ENCODE data around the gene ATAD1.

The ATAD1 gene

GRCh38 chr10:87861953-87862678 lies 44.1 kb upstream of the ATAD1 start:
- TF ChIP-seq CREB1 (IDR thresholded peaks at IDR 0.05; ENCODE audit: low read depth) = peak; percentile 30; the same call in 1 of the 2 replicates
- TF ChIP-seq, protein P1, sequence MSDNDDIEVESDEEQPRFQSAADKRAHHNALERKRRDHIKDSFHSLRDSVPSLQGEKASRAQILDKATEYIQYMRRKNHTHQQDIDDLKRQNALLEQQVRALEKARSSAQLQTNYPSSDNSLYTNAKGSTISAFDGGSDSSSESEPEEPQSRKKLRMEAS (IDR thresholded peaks at IDR 0.05) = peak; percentile 98
- TF ChIP-seq, protein P2, sequence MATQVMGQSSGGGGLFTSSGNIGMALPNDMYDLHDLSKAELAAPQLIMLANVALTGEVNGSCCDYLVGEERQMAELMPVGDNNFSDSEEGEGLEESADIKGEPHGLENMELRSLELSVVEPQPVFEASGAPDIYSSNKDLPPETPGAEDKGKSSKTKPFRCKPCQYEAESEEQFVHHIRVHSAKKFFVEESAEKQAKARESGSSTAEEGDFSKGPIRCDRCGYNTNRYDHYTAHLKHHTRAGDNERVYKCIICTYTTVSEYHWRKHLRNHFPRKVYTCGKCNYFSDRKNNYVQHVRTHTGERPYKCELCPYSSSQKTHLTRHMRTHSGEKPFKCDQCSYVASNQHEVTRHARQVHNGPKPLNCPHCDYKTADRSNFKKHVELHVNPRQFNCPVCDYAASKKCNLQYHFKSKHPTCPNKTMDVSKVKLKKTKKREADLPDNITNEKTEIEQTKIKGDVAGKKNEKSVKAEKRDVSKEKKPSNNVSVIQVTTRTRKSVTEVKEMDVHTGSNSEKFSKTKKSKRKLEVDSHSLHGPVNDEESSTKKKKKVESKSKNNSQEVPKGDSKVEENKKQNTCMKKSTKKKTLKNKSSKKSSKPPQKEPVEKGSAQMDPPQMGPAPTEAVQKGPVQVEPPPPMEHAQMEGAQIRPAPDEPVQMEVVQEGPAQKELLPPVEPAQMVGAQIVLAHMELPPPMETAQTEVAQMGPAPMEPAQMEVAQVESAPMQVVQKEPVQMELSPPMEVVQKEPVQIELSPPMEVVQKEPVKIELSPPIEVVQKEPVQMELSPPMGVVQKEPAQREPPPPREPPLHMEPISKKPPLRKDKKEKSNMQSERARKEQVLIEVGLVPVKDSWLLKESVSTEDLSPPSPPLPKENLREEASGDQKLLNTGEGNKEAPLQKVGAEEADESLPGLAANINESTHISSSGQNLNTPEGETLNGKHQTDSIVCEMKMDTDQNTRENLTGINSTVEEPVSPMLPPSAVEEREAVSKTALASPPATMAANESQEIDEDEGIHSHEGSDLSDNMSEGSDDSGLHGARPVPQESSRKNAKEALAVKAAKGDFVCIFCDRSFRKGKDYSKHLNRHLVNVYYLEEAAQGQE (IDR thresholded peaks at IDR 0.05; ENCODE audit: low read depth) = peak; percentile 37; the same call in 1 of the 2 replicates
- peak; percentile 52 for TF ChIP-seq EP300 (IDR thresholded peaks at IDR 0.05; ENCODE audit: borderline replicate concordance)
- TF ChIP-seq TEAD4 (IDR thresholded peaks at IDR 0.05) = no peak
- TF ChIP-seq FOXM1 (IDR thresholded peaks at IDR 0.05; ENCODE audit: borderline replicate concordance, low read depth) = peak; percentile 42; the same call in 1 of the 2 replicates
- peak; percentile 97 for TF ChIP-seq ZBTB7A (IDR thresholded peaks at IDR 0.05; ENCODE audit: low read depth)
- peak; percentile 78; the same call in 1 of the 2 replicates for TF ChIP-seq TCF12 (IDR thresholded peaks at IDR 0.05; ENCODE audit: low read depth)
- peak; percentile 97 for TF ChIP-seq TAF1 (IDR thresholded peaks at IDR 0.05; ENCODE audit: low read depth)
- peak; percentile 70 for TF ChIP-seq NFIC (IDR thresholded peaks at IDR 0.05)
- no peak for TF ChIP-seq CEBPB (IDR thresholded peaks at IDR 0.05)
- peak; percentile 85 for TF ChIP-seq YY1 (IDR thresholded peaks at IDR 0.05; ENCODE audit: low read depth)
- peak; percentile 20; the same call in 1 of the 2 replicates for TF ChIP-seq RAD21 (IDR thresholded peaks at IDR 0.05; ENCODE audit: low read depth)
- peak; percentile 64 for TF ChIP-seq EGR1 (IDR thresholded peaks at IDR 0.05)
- TF ChIP-seq, protein P3, sequence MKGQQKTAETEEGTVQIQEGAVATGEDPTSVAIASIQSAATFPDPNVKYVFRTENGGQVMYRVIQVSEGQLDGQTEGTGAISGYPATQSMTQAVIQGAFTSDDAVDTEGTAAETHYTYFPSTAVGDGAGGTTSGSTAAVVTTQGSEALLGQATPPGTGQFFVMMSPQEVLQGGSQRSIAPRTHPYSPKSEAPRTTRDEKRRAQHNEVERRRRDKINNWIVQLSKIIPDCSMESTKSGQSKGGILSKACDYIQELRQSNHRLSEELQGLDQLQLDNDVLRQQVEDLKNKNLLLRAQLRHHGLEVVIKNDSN (IDR thresholded peaks at IDR 0.05) = peak; percentile 96

DNA sequence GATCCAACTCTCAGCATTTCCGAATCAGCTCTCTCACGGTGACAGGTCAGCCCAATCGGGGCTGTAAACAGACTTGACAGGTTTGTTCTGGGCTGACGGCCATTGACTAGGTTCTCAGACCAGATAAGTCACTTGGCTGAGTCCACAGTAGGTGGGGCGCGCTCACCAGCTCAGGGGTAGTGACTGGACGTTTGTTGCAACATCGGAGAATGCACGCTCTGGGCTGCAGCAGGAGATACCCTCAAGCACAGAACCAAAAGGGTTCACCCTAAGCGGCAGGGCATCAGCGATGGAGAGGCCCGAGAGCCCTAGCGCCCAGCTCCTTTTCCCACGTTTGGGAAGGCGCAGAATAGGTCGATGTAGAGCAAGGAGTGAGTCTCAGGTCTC lies 43.5 kb upstream of the ATAD1 start:
- TF ChIP-seq, protein P1 (IDR thresholded peaks at IDR 0.05) = no peak
- TF ChIP-seq TEAD4 (IDR thresholded peaks at IDR 0.05) = no peak

- TF ChIP-seq CEBPB (IDR thresholded peaks at IDR 0.05) = no peak
- TF ChIP-seq FOXM1 (IDR thresholded peaks at IDR 0.05; ENCODE audit: borderline replicate concordance, low read depth) = no peak
- TF ChIP-seq, protein P1 (IDR thresholded peaks at IDR 0.05) = no peak
- no peak for TF ChIP-seq YY1 (IDR thresholded peaks at IDR 0.05; ENCODE audit: low read depth)
- TF ChIP-seq TCF12 (IDR thresholded peaks at IDR 0.05; ENCODE audit: low read depth) = no peak
- no peak for TF ChIP-seq TEAD4 (IDR thresholded peaks at IDR 0.05)
- no peak for TF ChIP-seq EP300 (IDR thresholded peaks at IDR 0.05; ENCODE audit: borderline replicate concordance)
These were observed 42.9 kb upstream of the ATAD1 start for GRCh38 chr10:87860816-87861403.

DNA sequence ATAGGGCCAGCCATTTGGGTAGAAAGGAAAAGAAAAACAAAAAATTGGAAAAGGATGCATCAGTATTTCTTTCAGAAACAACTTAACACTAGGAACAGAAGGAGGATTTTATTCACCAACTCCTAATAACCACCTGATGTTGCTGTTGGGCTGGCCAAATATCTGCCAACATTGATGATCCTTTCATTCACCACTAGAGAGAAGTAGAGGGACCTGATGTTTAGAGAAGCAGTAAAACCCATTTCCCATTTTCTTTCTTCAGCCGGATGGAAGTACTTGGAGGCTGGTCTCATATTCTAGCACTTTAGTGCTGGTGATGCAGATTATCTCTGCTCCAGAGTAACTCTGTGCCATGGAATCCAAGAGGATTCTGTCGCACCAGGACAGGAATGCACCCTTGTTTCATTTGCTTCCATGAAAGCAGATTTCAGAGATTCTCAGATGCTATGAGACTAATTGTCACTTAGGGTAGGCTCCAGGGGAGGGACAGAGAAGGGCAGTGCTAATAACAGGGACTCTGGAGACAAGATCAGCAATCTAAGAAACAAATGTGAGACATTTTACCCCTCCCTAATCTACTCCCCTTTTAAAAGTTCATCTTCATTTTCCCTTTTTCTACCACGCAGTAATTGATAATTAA lies 42.2 kb upstream of the ATAD1 start:
- TF ChIP-seq, protein P1 (IDR thresholded peaks at IDR 0.05) = no peak
- TF ChIP-seq RAD21 (IDR thresholded peaks at IDR 0.05; ENCODE audit: low read depth) = peak; percentile 55

GRCh38 chr10:87852089-87852488 lies 34.1 kb upstream of the ATAD1 start:
- TF ChIP-seq, protein P2 (IDR thresholded peaks at IDR 0.05; ENCODE audit: low read depth) = no peak
- no peak for TF ChIP-seq NFIC (IDR thresholded peaks at IDR 0.05)
- no peak for TF ChIP-seq ZBTB7A (IDR thresholded peaks at IDR 0.05; ENCODE audit: low read depth)

DNA sequence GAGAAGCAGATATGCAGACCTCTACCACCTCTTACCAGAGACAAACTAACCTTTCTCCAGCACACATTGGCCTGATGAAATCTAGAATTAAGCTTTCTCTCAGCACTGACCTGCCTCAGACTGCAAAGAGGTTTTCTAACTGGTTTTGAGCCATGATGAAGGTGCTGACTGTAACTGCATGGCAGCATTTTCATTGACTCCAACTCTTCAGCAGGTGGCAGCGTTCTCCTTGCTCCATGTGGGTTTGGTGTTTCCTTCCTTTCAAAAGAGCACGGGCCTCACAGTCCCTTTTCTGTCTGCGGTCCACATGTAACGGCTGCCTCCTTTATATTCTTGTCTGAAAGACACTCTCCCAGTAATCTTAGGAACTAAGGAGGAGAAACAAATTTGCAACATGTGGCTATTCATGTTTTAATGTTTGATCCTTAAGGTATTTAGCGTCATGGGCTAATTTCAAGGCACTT lies 32.7 kb upstream of the ATAD1 start:
- TF ChIP-seq YY1 (IDR thresholded peaks at IDR 0.05; ENCODE audit: low read depth) (no peak), ZBTB7A (IDR thresholded peaks at IDR 0.05; ENCODE audit: low read depth) (no peak), FOXM1 (IDR thresholded peaks at IDR 0.05; ENCODE audit: borderline replicate concordance, low read depth) (no peak), CEBPB (IDR thresholded peaks at IDR 0.05) (no peak), EP300 (IDR thresholded peaks at IDR 0.05; ENCODE audit: borderline replicate concordance) (no peak), RAD21 (IDR thresholded peaks at IDR 0.05; ENCODE audit: low read depth) (peak; percentile 94)

Measured in Ishikawa (cell line).